Measurements from ENCODE around the gene KIFAP3. TPM values are rescaled to one million over a fixed set of nuclear protein-coding genes. Genes with fewer than 3 reads are reported as not detected.
A peak's percentile ranks its signal among the peaks of the same experiment; 100 is the strongest.

The KIFAP3 gene
- total RNA-seq, 1 experiment from 2014 or later = 2.3 TPM

DNA sequence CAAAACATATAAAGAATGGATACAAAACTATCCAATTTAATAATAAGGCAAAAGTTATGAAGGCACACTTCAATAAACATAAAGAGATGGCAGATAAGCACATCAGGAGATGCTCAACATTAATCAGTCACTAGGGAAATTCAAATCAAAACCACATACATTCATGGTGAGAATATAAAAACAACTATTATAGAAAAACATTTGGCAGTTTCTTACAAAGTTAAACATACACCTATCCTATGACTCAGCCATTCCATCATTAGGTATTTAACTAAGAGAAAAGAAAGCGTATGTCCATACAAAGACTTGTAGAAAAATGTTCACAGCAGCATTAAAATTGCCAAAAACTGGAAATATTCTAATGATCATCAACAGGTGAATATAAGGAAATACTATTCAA lies 44.3 kb downstream of the KIFAP3 start (continued):
- no peak for TF ChIP-seq MLX (CRISPR knock-in tag; IDR thresholded peaks at IDR 0.05)

DNA sequence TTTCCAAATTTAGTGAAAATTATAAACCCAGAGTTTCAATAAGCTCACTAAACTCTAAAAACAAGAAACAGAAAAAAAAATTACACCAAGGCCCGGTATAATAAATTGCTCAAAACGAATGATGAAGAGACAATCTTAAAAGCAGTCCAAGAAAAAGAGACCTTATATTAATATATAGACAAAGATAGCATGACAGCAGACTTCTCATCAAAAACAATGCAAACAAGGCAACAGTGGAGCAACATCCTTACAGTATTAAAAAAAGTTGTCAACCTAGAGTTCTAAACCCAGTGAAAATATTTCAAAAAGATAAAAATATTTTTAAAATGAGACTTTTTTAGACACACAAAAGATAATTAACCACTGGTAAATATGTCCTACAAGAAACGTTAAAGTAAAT lies 46.7 kb downstream of the KIFAP3 start:
- Mint-ChIP-seq H3K36me3 (peaks cover 10% of the 10 kb centered on the region; the same call in 1 of the 2 replicates), H3K27me3 (ENCODE audit: low read depth) (no peaks in the 10 kb centered on the region), H3K4me1 (no peaks in the 10 kb centered on the region), H3K27ac (no peak overlapping the region), H3K4me3 (no peak overlapping the region), H3K9me3 (peaks cover 19% of the 10 kb centered on the region)
- TF ChIP-seq ZNF317 (CRISPR knock-in tag; IDR thresholded peaks at IDR 0.05; ENCODE audit: borderline replicate concordance, low read depth) (peak; percentile 81; the same call in 1 of the 2 replicates), CREB1 (CRISPR knock-in tag; IDR thresholded peaks at IDR 0.05) (no peak), NFYB (CRISPR knock-in tag; conservative IDR thresholded peaks at IDR 0.05; ENCODE audit: low read depth) (no peak), NR1H2 (CRISPR knock-in tag; IDR thresholded peaks at IDR 0.05) (no peak), ERG (CRISPR knock-in tag; IDR thresholded peaks at IDR 0.05) (no peak)
- TF ChIP-seq, protein P1, sequence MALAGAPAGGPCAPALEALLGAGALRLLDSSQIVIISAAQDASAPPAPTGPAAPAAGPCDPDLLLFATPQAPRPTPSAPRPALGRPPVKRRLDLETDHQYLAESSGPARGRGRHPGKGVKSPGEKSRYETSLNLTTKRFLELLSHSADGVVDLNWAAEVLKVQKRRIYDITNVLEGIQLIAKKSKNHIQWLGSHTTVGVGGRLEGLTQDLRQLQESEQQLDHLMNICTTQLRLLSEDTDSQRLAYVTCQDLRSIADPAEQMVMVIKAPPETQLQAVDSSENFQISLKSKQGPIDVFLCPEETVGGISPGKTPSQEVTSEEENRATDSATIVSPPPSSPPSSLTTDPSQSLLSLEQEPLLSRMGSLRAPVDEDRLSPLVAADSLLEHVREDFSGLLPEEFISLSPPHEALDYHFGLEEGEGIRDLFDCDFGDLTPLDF (CRISPR knock-in tag; IDR thresholded peaks at IDR 0.05) = no peak
- ChIA-PET POLR2A (no interaction called here), CTCF (no interaction called here)
- no peak for ATAC-seq
- no peak for DNase-seq (ENCODE audit: low spot score)

DNA sequence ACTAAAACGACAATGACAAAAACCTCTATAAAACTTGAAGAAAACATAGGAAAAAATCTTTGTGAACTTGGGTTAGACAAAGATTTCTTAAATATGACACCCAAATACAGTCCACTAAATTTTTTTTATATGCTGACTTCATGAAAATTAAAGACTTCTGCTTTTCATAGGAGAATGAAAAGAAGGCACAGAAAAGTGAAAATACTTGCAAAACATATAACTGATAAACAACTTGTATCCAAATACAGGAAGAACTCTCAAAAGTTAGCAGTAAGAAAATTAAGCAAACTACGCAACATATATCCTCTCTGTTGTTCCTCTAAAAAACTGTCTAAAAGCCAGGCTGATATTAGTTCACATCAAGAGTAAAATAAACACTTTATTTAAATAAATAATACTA lies 53.6 kb downstream of the KIFAP3 start:
- TF ChIP-seq NFATC4 (CRISPR knock-in tag; IDR thresholded peaks at IDR 0.05) (no peak), JUN (CRISPR knock-in tag; IDR thresholded peaks at IDR 0.05) (no peak)
- TF ChIP-seq, protein P2, sequence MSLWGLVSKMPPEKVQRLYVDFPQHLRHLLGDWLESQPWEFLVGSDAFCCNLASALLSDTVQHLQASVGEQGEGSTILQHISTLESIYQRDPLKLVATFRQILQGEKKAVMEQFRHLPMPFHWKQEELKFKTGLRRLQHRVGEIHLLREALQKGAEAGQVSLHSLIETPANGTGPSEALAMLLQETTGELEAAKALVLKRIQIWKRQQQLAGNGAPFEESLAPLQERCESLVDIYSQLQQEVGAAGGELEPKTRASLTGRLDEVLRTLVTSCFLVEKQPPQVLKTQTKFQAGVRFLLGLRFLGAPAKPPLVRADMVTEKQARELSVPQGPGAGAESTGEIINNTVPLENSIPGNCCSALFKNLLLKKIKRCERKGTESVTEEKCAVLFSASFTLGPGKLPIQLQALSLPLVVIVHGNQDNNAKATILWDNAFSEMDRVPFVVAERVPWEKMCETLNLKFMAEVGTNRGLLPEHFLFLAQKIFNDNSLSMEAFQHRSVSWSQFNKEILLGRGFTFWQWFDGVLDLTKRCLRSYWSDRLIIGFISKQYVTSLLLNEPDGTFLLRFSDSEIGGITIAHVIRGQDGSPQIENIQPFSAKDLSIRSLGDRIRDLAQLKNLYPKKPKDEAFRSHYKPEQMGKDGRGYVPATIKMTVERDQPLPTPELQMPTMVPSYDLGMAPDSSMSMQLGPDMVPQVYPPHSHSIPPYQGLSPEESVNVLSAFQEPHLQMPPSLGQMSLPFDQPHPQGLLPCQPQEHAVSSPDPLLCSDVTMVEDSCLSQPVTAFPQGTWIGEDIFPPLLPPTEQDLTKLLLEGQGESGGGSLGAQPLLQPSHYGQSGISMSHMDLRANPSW (CRISPR knock-in tag; conservative IDR thresholded peaks at IDR 0.05; ENCODE audit: low read depth) = no peak
- CTCF ChIA-PET = no interaction called here
- POLR2A ChIA-PET = no interaction called here
- Mint-ChIP-seq H3K4me1 (no peaks in the 10 kb centered on the region), H3K4me3 (no peak overlapping the region), H3K9me3 (peaks cover 12% of the 10 kb centered on the region), H3K27me3 (ENCODE audit: low read depth) (no peaks in the 10 kb centered on the region), H3K27ac (no peak overlapping the region), H3K36me3 (no peaks in the 10 kb centered on the region)
- DNase-seq (ENCODE audit: low spot score) = no peak
- no peak for ATAC-seq

- Mint-ChIP-seq H3K27ac (no peak overlapping the region), H3K4me1 (no peaks in the 10 kb centered on the region), H3K9me3 (peaks cover 9% of the 10 kb centered on the region), H3K4me3 (no peak overlapping the region), H3K36me3 (no peaks in the 10 kb centered on the region), H3K27me3 (ENCODE audit: low read depth) (no peaks in the 10 kb centered on the region)
- no peak for ATAC-seq
- ChIA-PET POLR2A (no interaction called here), CTCF (no interaction called here)
- TF ChIP-seq TEAD1 (CRISPR knock-in tag; IDR thresholded peaks at IDR 0.05) = no peak
- no peak for TF ChIP-seq SMAD3 (CRISPR knock-in tag; IDR thresholded peaks at IDR 0.05; ENCODE audit: borderline replicate concordance)
- no peak for DNase-seq (ENCODE audit: low spot score)
Measured at GRCh38 chr1:170017478-170017877, 57.0 kb downstream of the KIFAP3 start.

- Mint-ChIP-seq H3K36me3 (no peaks in the 10 kb centered on the region), H3K9me3 (peaks cover 6% of the 10 kb centered on the region; the same call in 1 of the 2 replicates), H3K27me3 (ENCODE audit: low read depth) (no peaks in the 10 kb centered on the region), H3K4me3 (no peak overlapping the region), H3K27ac (no peak overlapping the region), H3K4me1 (no peaks in the 10 kb centered on the region)
- ChIA-PET POLR2A (no interaction called here), CTCF (no interaction called here)
- no peak for ATAC-seq
- no peak for DNase-seq (ENCODE audit: low spot score)
- TF ChIP-seq IRF2 (CRISPR knock-in tag; IDR thresholded peaks at IDR 0.05; ENCODE audit: borderline replicate concordance, low read depth) (no peak), RELA (CRISPR knock-in tag; IDR thresholded peaks at IDR 0.05; ENCODE audit: borderline replicate concordance) (no peak), ZNF671 (CRISPR knock-in tag; IDR thresholded peaks at IDR 0.05) (no peak), USF1 (CRISPR knock-in tag; IDR thresholded peaks at IDR 0.05) (no peak), ETV6 (CRISPR knock-in tag; IDR thresholded peaks at IDR 0.05) (no peak), HMGA2 (CRISPR knock-in tag; IDR thresholded peaks at IDR 0.05) (no peak), TEAD4 (CRISPR knock-in tag; IDR thresholded peaks at IDR 0.05) (no peak)
- TF ChIP-seq, protein P3, sequence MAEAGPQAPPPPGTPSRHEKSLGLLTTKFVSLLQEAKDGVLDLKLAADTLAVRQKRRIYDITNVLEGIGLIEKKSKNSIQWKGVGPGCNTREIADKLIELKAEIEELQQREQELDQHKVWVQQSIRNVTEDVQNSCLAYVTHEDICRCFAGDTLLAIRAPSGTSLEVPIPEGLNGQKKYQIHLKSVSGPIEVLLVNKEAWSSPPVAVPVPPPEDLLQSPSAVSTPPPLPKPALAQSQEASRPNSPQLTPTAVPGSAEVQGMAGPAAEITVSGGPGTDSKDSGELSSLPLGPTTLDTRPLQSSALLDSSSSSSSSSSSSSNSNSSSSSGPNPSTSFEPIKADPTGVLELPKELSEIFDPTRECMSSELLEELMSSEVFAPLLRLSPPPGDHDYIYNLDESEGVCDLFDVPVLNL (CRISPR knock-in tag; IDR thresholded peaks at IDR 0.05; ENCODE audit: borderline replicate concordance, low read depth) = no peak
- TF ChIP-seq, protein P4, sequence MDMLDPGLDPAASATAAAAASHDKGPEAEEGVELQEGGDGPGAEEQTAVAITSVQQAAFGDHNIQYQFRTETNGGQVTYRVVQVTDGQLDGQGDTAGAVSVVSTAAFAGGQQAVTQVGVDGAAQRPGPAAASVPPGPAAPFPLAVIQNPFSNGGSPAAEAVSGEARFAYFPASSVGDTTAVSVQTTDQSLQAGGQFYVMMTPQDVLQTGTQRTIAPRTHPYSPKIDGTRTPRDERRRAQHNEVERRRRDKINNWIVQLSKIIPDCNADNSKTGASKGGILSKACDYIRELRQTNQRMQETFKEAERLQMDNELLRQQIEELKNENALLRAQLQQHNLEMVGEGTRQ (CRISPR knock-in tag; IDR thresholded peaks at IDR 0.05) = no peak
Measured at GRCh38 chr1:170012920-170013319, 61.6 kb downstream of the KIFAP3 start.

Data from WTC11 (cell line).